Thymus (tissue), 11 donors: Measurements from ENCODE around the gene GPRIN3. TPM values are rescaled to one million over a fixed set of nuclear protein-coding genes. Genes with fewer than 3 reads are reported as not detected.

Experiments
- DNase-seq, 9 donors: peaks; one replicate each; pipeline ENCODE4 v3.0.0-alpha.2; 2013; ENCODE audit warnings: low spot score in 9 of 9, low read depth in 6 of 9, missing footprints in 1 of 9
- H3K27ac ChIP-seq, 2 donors: one replicate each; pipeline ENCODE4 v1.5.1; 2013; ENCODE audit warnings: control low read depth in 1 of 2, low read depth in 1 of 2, low read length in 1 of 2, mild to moderate bottlenecking in 1 of 2, moderate library complexity in 1 of 2
- H3K27me3 ChIP-seq, 2 donors: one replicate each; pipeline ENCODE4 v1.5.1; 2013; ENCODE audit warnings: low read length in 1 of 2; ENCODE audit not compliant: control insufficient read depth in 2 of 2, insufficient read depth in 1 of 2
- H3K36me3 ChIP-seq, 2 donors: one replicate each; pipeline ENCODE4 v1.5.1; 2013; ENCODE audit warnings: low read length in 1 of 2, mild to moderate bottlenecking in 1 of 2, moderate library complexity in 1 of 2; ENCODE audit not compliant: control insufficient read depth in 2 of 2, insufficient read depth in 2 of 2
- H3K4me1 ChIP-seq, 2 donors: one replicate each; pipeline ENCODE4 v1.5.1; 2013; ENCODE audit warnings: low read length in 2 of 2; ENCODE audit not compliant: control insufficient read depth in 2 of 2, insufficient read depth in 2 of 2
- H3K4me3 ChIP-seq, 2 donors: one replicate each; pipeline ENCODE4 v1.5.1; 2013; ENCODE audit warnings: low read length in 2 of 2, control low read depth in 1 of 2, mild to moderate bottlenecking in 1 of 2
- H3K9me3 ChIP-seq, 2 donors: one replicate each; pipeline ENCODE4 v1.5.1; 2013; ENCODE audit warnings: low read length in 1 of 2, mild to moderate bottlenecking in 1 of 2; ENCODE audit not compliant: control insufficient read depth in 2 of 2, insufficient read depth in 1 of 2
- WGBS: extraction: QIAGEN DNeasy Blood & Tissue Kit; methylation state at CpG from one replicate; pipeline ENCODE4 v1.1.7; 2013; 5-methylcytosine and 5-hydroxymethylcytosine counted together
- polyA plus RNA-seq: library from polyadenylated mRNA; stranded (reverse); fragments of 200-250 nt; gene quantifications from one replicate; pipeline ENCODE4 v1.2.3, GENCODE V29; 2013
- total RNA-seq: library from RNA; stranded (reverse); fragments of 120-200 nt; gene quantifications from one replicate; pipeline ENCODE4 v1.2.4, GENCODE V29; 2013
- donor health status: healthy.

The GPRIN3 gene
- total and polyA plus RNA-seq, 2 donors, result 2.6 to 3.4 TPM

DNA sequence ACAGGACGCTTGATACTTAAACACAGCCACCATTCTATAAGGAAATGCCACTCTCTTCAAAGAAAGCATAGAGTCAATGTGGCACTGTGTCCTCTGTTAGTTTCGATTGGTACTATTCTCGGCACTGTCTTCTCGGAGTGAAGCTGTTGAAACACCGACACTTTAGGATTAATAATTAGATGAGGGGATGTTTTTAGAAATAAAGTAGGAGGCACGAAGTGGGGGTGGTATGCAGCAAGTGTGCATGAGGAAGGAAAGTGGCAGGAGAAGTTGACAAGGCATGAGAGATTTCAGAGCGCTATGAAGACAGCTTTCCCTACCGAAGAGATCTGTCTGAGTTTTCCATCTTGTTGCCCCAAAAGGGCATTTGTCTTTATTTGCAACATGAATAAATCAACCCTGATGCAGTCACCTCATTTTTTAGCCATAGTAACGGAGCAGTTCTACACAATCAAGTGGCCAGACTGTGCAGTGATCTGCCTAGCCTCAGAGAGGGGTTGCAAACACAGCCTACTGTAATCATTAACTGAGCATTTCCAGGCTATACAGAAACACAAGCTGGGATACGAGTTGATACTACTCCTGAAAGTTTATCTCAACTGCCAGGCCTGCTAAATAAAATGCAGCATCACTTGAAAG is 8.3 kb downstream of the GPRIN3 start:
- Histone ChIP-seq H3K4me1 (peaks cover 15 to 37% of the 10 kb centered on the region in 2 donors), H3K9me3 (no peaks in the 10 kb centered on the region), H3K27me3 (no peaks in the 10 kb centered on the region), H3K27ac (peak overlapping the region; percentile 53 to 92), H3K4me3 (peak overlapping the region; percentile 29 to 35), H3K36me3 (no peaks in the 10 kb centered on the region)
- 13% methylated on average over 10 of the region's 10 CpGs for WGBS
- DNase-seq, result peak in 2 of 9 donors; percentile 28 to 71

DNA sequence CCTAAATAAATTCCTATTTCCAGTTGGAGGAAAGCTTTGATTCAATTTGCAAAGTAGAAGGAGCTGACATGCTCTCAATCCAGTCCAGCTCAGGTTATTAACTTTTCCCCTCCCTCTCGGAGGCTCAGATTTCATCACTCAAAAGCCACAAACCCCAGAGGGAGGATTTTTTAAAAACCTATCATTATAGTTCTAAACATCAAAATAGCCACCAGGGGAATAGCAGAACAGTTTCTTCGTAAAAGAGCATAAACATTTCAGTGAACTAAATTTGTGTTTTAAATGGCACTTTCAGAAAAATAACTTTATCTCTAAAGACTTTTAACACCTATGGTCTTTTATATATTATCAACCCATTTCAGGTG is 8.8 kb downstream of the GPRIN3 start:
- no peaks in the 10 kb centered on the region for H3K27me3 ChIP-seq
- peak overlapping the region; percentile 46 to 92 for H3K27ac ChIP-seq
- peaks cover 17 to 42% of the 10 kb centered on the region in 2 donors for H3K4me1 ChIP-seq
- no peaks in the 10 kb centered on the region for H3K36me3 ChIP-seq
- H3K9me3 ChIP-seq, result no peaks in the 10 kb centered on the region
- peak in 1 of 9 donors; percentile 24 for DNase-seq
- peak overlapping the region; percentile 29 to 35 for H3K4me3 ChIP-seq
- WGBS, result 3% methylated on average over 2 of the region's 2 CpGs

DNA sequence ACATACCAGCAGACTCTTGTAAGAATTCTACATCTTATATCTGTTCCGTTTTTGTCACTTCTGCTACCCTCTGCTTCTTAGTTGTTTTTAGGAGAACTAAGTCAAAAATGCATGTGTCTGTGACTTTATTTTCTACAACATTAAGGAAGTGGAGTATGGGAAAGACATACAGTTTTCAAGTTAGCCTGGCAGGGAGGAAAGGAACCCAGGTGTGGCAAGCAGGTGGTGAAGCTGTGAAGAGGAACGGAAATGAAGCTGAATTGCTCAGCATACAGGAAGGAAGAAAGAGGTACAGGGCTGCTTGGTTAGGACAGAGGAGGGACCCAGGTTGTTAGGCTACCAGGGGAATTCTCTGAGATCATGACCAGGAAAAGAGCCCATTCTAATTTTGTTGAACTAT is 9.4 kb downstream of the GPRIN3 start:
- Histone ChIP-seq H3K4me3 (no peak overlapping the region), H3K27ac (peak overlapping the region; percentile 75 to 92), H3K4me1 (peaks cover 17 to 48% of the 10 kb centered on the region in 2 donors), H3K27me3 (no peaks in the 10 kb centered on the region), H3K9me3 (no peaks in the 10 kb centered on the region), H3K36me3 (no peaks in the 10 kb centered on the region)
- WGBS, result 7% methylated on average over 2 of the region's 2 CpGs
- DNase-seq, result peak in 7 of 9 donors; percentile 51 to 89 (median 69)

DNA sequence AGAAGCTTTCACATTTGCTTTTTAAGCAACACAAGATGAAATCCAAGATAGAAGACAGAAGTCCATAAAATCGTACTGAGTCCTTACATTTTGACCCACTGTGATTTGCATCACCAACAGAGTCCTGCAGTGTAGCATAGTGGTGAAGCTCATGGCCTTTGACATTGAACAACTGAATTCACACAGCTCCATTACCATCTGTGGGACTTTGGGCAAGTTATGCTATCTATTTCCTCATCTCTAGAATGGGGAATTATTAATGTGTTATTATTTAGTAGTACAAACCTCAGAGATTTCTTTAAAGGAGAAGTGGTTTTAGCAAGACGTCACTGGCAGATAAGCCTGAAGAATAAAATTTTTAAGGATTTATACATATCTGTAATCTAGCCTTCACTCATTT is 10.7 kb downstream of the GPRIN3 start:
- DNase-seq, result no peak
- no peak overlapping the region for H3K4me3 ChIP-seq
- no peaks in the 10 kb centered on the region for H3K27me3 ChIP-seq
- H3K27ac ChIP-seq, result no peak overlapping the region
- no peaks in the 10 kb centered on the region for H3K9me3 ChIP-seq
- H3K36me3 ChIP-seq, result no peaks in the 10 kb centered on the region
- peaks cover 17 to 49% of the 10 kb centered on the region in 2 donors for H3K4me1 ChIP-seq
- WGBS, result 86% methylated on average over 2 of the region's 2 CpGs

DNA sequence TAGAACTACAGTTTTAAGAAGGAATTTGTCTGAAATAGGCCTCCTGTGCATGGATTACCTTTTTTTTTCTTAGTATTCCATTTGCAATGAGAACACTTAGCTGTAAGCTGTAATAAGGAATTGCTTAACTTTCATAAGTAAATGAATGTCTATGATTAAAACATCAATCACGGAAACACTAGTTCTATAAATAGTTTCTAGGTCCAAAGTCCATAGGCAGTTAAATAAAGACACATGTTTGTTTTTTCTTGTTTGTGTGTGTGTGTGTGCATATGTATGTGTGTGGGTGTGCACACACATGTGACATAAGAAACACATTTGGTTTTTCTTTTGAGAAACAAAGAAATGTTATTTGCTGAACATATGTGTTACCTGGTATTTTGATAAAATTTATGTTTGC is 11.2 kb downstream of the GPRIN3 start:
- H3K27ac ChIP-seq, result no peak overlapping the region
- WGBS, result 93% methylated on average over 1 of the region's 1 CpG
- H3K36me3 ChIP-seq, result no peaks in the 10 kb centered on the region
- no peaks in the 10 kb centered on the region for H3K9me3 ChIP-seq
- no peaks in the 10 kb centered on the region for H3K27me3 ChIP-seq
- no peak for DNase-seq
- H3K4me3 ChIP-seq, result no peak overlapping the region
- H3K4me1 ChIP-seq, result peaks cover 17 to 49% of the 10 kb centered on the region in 2 donors

DNA sequence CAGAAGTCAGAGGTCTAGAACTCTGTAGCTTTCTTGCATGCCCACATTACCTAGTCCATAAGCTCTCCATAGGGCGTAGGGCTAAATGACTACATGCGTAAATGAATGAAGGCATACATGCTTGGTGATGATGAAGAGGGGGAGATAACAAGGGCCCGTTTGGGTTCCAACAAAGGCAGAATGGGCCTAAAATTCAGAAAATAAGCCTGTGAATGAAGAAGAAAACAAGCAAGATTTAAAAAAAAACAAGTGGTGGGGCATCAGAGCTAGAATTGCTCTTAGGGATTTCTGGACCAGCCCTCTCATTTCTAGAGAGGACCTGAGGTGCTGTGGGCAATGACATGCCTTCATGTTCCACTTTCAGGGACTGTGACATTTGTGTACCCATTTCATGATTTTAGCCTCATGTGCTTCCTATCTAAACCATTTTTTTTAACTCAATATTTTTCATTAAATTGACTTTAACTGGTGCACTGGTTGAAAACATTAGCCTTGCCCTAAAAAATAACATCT is 12.1 kb downstream of the GPRIN3 start:
- Histone ChIP-seq H3K27ac (peak overlapping the region in 1 of 2 donors; percentile 83), H3K4me3 (no peak overlapping the region), H3K9me3 (no peaks in the 10 kb centered on the region), H3K36me3 (no peaks in the 10 kb centered on the region), H3K4me1 (peaks cover 17 to 52% of the 10 kb centered on the region in 2 donors), H3K27me3 (no peaks in the 10 kb centered on the region)
- 97% methylated on average over 3 of the region's 3 CpGs for WGBS
- DNase-seq, result no peak

DNA sequence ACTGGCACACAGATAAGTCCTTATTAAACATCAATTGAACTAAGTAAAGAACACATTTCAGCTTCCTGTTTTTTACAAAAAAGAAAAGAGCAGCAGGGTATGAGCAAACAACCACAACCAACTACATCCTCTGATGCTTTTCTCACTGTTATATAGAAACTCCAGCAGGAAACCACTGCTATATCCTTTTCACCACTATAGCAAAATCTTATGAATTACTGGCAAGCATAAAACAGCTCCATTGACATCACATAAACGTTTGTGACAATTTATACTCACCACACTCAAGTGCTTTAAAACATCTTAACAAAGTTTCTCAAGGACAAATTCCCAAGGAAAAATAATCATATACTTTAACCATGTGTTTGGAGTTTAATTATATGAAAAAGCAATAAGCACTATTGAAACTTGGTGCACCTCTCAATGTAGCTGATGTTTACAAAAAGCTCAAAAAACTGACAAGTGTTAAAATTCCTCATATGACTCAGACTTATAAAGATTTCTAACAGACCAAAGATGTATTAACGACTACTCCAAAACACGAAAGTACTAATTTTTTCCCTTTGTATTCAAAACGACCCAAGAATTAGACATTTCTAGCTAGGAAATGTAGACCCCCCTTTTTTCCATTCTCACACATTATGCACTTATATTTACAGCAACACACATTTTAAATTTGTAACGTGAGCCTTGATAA is 12.9 kb downstream of the GPRIN3 start:
- Histone ChIP-seq H3K27me3 (no peaks in the 10 kb centered on the region), H3K27ac (peak overlapping the region in 1 of 2 donors; percentile 83), H3K9me3 (no peaks in the 10 kb centered on the region), H3K36me3 (no peaks in the 10 kb centered on the region), H3K4me3 (no peak overlapping the region), H3K4me1 (peaks cover 17 to 51% of the 10 kb centered on the region in 2 donors)
- peak in 7 of 9 donors; percentile 30 to 86 (median 62) for DNase-seq
- 38% methylated on average over 5 of the region's 5 CpGs for WGBS

DNA sequence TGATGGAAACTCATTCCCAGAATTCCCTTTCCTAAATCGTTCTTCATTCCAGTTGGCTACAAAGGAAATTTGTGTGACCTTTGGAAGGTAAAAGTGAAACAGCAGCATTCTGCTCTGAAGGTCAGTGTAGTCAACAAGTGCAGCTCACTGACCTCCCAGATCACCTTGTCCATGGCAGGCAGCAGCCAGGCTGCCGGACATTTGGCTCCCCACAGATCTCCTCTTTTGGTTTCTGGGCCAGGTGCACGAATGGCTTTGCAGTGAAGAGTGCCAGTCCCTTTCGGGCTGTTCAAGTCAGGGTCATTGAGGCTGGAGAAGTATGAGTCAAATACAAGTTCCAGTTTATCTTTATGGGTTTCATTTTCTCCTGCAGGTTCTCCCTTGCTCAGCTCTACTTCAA is 14.3 kb downstream of the GPRIN3 start:
- 91% methylated on average over 4 of the region's 4 CpGs for WGBS
- DNase-seq, result no peak
- Histone ChIP-seq H3K27ac (peak overlapping the region; percentile 36 to 83), H3K9me3 (no peaks in the 10 kb centered on the region), H3K27me3 (no peaks in the 10 kb centered on the region), H3K4me1 (peaks cover 11 to 39% of the 10 kb centered on the region in 2 donors), H3K4me3 (no peak overlapping the region), H3K36me3 (no peaks in the 10 kb centered on the region)

DNA sequence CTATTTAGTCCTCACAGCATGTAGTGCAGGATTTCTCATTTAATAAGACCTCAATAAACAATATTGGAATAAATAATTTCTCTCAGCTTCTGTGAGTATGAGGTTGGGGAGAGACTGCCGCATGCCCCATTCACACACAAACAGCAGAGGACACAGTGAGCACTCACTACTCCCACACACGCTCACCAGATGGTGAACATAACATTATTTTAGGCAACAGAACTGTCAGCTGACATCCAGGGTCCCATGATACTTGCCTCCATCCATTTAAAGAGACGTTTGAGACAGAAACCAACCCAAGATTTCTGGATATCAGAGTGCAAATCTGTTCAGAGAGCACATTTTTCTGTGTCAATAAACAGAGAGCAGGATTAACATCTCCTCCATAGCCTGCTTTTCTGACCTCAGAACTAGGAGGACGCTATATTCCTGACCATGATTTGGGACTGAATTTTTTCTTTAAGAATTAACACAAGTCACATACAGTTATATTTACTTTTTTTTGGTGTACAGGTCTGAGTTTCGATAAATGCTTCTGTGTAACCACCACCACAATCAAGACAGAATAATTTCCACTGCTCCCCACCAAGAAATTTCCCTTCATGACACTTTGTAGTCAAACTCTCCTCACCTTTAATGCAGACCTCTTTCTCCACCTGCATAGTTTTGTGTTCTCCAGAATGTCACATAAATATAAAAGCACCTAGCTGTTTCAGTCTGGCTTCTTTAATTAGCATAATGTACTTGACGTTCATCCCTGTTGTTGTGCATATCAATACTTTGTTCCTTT is 16.7 kb downstream of the GPRIN3 start:
- Histone ChIP-seq H3K4me3 (no peak overlapping the region), H3K27me3 (no peaks in the 10 kb centered on the region), H3K36me3 (no peaks in the 10 kb centered on the region), H3K27ac (no peak overlapping the region), H3K4me1 (peaks cover 8 to 27% of the 10 kb centered on the region in 2 donors), H3K9me3 (no peaks in the 10 kb centered on the region)
- WGBS, result 92% methylated on average over 6 of the region's 6 CpGs
- DNase-seq, result no peak
